Lower leg skin (tissue), 4 donors: ENCODE data around the gene IBA57. TPM values are rescaled to one million over a fixed set of nuclear protein-coding genes. Genes with fewer than 3 reads are reported as not detected.

ENCODE experiments used
- DNase-seq, 2 donors: peaks; one replicate each; pipeline ENCODE4 v3.0.0-alpha.2; 2019; ENCODE audit warnings: low spot score in 2 of 2
- H3K4me3 ChIP-seq: fragments of 200-600 bp; sonication (generic); 2 replicates; pipeline ENCODE4 v1.5.1; 2017; ENCODE audit warnings: mild to moderate bottlenecking, low read depth; ENCODE audit not compliant: poor library complexity, severe bottlenecking
- POLR2A ChIP-seq, 2 donors: fragments of 450-650 bp; IDR thresholded peaks; one replicate each; pipeline ENCODE4 v1.6.1; 2016 to 2017; ENCODE audit warnings: antibody characterized with exemption in 2 of 2, mild to moderate bottlenecking in 1 of 2, moderate library complexity in 1 of 2
- WGBS, 2 donors: methylation state at CpG; one replicate each; pipeline ENCODE4 v1.1.5; 2018; 5-methylcytosine and 5-hydroxymethylcytosine counted together
- intact Hi-C: fragments of 100-400 bp; cut with DNase I; formaldehyde crosslinking; loops from one replicate; pipeline ENCODE4 v1.15.0; 2023; ENCODE audit warnings: low total_unique reads
- total RNA-seq, 4 donors: library from RNA; depleted of rRNA; stranded (reverse); fragments of >200 nt; gene quantifications; one replicate each; pipeline ENCODE4 v1.1.0, GENCODE V29; 2016
- TF ChIP-seq, protein P1 (sequence below), 3 donors: fragments of 450-650 bp; IDR thresholded peaks; one replicate each; pipeline ENCODE4 v1.5.1; 2016; ENCODE audit warnings: antibody characterized with exemption in 3 of 3, mild to moderate bottlenecking in 3 of 3, moderate library complexity in 2 of 3

IBA57 gene
- total RNA-seq, 4 donors from 2014 or later = 9.4 to 16.0 (median 12.6) TPM

DNA sequence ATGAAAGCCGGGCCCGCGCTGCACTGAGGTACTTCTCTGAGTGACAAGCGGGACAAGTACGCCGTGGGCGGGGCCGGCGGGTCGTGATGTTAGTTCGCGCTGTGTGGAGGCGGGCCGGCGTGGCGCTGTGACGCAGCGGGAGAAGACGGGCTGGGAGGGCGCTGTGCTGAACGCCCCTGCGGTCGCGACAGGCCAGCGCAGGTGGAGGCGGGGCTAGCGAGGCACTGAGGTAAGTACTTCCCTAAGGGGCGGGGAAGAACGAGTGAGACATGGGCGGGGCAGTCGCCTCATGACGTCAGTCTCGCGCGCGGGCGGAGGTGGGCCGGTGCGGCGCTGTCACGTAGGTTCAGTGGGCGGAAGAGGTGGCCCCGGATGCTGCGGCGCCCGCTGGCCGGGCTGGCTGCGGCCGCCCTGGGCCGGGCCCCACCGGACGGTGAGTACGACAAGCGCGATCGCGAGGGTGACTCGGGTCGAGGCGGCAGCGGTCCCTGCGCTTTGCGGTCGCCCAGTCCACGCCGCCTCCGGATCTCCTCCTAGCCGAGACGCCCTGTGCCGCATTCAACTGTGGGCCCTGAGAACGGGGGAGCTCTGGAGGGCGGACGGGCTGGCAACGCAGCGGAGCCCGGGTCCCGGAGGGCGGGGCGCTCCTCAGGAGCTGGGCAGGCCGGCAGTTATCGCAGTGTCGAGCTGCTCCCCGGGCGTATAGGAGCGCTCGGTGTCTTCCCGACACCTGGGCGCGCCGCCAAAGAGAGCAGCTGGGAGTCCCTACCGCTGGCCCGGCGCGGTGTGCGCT is 25.5 kb upstream of the IBA57 start, which contains the start of gene GUK1:
GUK1 (plus strand) TSS at position 349 of the 793 bp plus-strand sequence; CDS start at position 373, 24 bp downstream.
- intact Hi-C loops = no loop called here
- WGBS, 2 donors = 0% methylated on average over 37 to 65 of the region's 95 CpGs
- TF ChIP-seq, protein P1, sequence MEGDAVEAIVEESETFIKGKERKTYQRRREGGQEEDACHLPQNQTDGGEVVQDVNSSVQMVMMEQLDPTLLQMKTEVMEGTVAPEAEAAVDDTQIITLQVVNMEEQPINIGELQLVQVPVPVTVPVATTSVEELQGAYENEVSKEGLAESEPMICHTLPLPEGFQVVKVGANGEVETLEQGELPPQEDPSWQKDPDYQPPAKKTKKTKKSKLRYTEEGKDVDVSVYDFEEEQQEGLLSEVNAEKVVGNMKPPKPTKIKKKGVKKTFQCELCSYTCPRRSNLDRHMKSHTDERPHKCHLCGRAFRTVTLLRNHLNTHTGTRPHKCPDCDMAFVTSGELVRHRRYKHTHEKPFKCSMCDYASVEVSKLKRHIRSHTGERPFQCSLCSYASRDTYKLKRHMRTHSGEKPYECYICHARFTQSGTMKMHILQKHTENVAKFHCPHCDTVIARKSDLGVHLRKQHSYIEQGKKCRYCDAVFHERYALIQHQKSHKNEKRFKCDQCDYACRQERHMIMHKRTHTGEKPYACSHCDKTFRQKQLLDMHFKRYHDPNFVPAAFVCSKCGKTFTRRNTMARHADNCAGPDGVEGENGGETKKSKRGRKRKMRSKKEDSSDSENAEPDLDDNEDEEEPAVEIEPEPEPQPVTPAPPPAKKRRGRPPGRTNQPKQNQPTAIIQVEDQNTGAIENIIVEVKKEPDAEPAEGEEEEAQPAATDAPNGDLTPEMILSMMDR (IDR thresholded peaks at IDR 0.05) = peak in 1 of 3 donors; percentile 23
- peak in 1 of 2 donors; percentile 77 for TF ChIP-seq POLR2A (IDR thresholded peaks at IDR 0.05)
- DNase-seq = peak; percentile 100
- peak within 1 kb of the TSS; percentile 86 for H3K4me3 ChIP-seq

DNA sequence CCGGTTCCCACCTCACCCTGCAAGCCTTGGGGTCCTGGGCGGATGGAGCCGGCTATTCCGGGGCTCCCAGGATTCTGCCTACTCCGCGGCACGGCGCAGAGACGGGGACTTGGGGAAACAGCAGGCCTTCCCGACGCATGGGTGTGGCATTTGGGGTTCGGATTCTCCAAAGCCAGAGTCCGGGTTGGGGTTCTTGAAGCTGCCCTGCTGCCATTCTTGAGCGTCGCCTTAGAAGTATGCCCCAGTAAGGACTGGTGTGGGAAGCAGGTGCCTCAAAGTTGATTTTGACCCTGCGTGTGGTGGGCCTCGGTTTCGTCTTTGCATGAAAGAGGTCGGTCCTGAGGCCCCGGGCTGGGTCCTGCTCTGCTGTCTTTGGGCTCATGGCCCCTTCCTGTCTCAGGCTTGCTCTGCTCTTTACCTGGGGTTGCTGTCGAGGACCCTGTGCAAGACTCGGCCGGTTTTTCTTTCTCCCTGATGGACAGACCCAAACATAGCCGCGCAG is 24.8 kb upstream of the IBA57 start:
- TF ChIP-seq, protein P1 (IDR thresholded peaks at IDR 0.05) = no peak
- no peak for TF ChIP-seq POLR2A (IDR thresholded peaks at IDR 0.05)
- peak overlapping the region; percentile 86 for H3K4me3 ChIP-seq
- WGBS, 2 donors = 1 to 2% methylated on average over 22 to 24 of the region's 25 CpGs
- intact Hi-C loops = no loop called here
- DNase-seq = peak in 1 of 2 donors; percentile 36

DNA sequence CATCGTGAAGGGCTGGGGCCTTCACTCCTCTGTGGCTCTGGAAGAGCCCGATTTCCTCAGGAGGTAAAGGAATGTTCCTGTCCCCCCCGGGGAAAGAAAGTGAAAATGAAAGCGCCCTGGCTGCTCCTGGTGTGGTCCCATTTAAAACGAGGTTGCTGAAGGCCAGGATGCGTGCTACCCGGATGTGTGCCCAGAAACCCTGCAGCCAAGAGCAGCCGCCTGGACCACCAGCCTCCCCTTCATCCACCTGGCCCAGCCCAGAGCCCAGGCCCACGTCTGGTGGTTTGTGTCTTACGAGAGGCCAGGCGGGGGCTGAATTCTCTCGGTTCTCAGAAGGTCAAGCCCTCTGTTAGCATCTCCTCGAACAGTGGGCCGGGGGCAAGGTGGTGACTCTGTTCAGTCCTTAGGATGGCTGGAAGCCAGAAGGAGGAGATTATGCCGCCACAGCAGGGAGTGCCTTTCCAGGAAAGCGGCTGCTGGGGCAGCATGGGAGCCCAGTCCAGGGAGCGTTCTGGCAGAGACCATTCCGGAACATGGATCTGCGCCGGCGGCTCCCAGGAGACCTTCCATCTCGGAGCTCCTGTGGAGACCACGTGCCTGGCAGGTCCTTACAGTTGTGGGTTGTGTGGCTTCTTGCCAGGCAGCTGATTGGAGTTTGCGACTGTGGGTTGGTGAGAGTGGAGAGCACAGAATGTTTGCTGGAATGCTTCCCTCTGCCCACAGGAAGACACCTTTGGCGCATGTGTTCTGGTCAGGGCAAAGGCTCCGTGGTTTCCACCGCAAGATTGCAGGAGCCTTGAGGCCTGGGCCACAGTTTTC is 24.2 kb upstream of the IBA57 start:
- intact Hi-C loops = no loop called here
- peak overlapping the region; percentile 86 for H3K4me3 ChIP-seq
- peak; percentile 78 to 91 for DNase-seq
- WGBS, 2 donors = 8 to 25% methylated on average over 26 to 27 of the region's 27 CpGs
- TF ChIP-seq, protein P1 (IDR thresholded peaks at IDR 0.05) = no peak
- no peak for TF ChIP-seq POLR2A (IDR thresholded peaks at IDR 0.05)

DNA sequence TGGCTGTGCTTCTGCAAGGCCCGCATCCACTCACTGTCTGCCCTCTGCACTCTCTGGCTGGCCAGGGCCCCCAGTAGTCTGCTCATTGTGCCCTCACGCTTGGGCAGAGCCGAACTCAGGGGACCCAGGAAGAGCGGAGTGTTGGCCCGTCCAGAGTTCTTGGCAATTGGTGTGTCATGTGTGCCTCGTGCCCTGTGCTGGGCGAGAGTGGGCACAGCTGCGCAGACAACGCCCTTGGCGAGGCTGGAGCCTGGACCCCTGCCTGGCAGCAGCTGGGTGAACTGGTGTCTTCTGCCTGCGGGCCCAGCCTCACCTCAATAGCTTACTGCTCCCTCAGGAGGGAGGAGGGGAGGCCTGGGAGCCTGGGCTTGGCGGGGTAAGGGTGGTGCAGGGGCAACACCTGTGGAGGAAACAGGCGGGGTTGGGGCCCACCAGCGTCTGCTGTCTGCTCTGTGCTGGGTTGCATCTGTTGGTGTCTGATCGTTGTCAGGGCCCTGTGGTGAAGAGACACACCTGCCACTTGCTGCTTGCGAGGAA is 23.4 kb upstream of the IBA57 start:
- TF ChIP-seq POLR2A (IDR thresholded peaks at IDR 0.05) = no peak
- TF ChIP-seq, protein P1 (IDR thresholded peaks at IDR 0.05) = no peak
- H3K4me3 ChIP-seq = no peak overlapping the region
- peak; percentile 35 to 85 for DNase-seq
- 41 to 51% methylated on average over 15 to 16 of the region's 16 CpGs for WGBS, 2 donors
- intact Hi-C loops = no loop called here

DNA sequence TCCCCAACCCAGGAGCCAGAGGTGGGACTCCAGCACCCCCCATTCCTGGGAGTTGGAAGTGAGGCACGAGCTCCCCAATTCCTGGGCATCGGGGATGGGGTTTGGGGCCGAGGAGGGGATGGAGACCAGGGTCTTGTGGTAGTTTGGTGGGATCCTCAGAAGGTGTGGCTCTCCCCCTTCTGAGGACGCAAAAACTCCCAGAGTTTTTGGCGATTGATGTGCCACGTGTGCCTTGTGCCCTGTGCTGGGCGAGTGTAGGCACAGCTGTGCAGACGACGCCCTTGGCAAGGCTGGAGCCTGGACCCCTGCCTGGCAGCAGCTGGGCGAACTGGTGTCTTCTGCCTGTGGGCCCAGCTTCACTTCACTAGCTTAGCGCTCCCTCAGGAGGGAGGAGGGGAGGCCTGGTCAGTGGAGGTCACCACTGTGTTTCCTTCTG is 22.9 kb upstream of the IBA57 start:
- 42 to 47% methylated on average over 10 of the region's 11 CpGs for WGBS, 2 donors
- intact Hi-C loops = no loop called here
- DNase-seq = peak in 1 of 2 donors; percentile 86
- TF ChIP-seq, protein P1 (IDR thresholded peaks at IDR 0.05) = no peak
- TF ChIP-seq POLR2A (IDR thresholded peaks at IDR 0.05) = no peak
- H3K4me3 ChIP-seq = no peak overlapping the region
